KMS-11 (cell line): ENCODE results near the gene SUN3.

Experiments used
- H2AFZ ChIP-seq: fragments of 200-600 bp; sonication (generic); 2 replicates; pipeline ENCODE4 v1.6.1; 2016; ENCODE audit warnings: antibody characterized with exemption, mixed run types, low read depth
- H3K27ac ChIP-seq: fragments of 200-600 bp; sonication (generic); 2 replicates; pipeline ENCODE4 v1.6.1; 2016; ENCODE audit warnings: mild to moderate bottlenecking, mixed run types
- H3K27me3 ChIP-seq: fragments of 200-600 bp; sonication (generic); 2 replicates; pipeline ENCODE4 v1.6.1; 2017; ENCODE audit warnings: mild to moderate bottlenecking, low read depth, mixed run types, moderate library complexity; ENCODE audit not compliant: insufficient read depth
- H3K36me3 ChIP-seq: fragments of 200-600 bp; sonication (generic); 2 replicates; pipeline ENCODE4 v1.6.1; 2017; ENCODE audit warnings: mild to moderate bottlenecking, mixed run types; ENCODE audit not compliant: insufficient read depth
- H3K4me1 ChIP-seq: fragments of 200-600 bp; sonication (generic); 2 replicates; pipeline ENCODE4 v1.6.1; 2016; ENCODE audit warnings: mild to moderate bottlenecking, low read depth, mixed run types; ENCODE audit not compliant: poor library complexity, severe bottlenecking
- H3K4me2 ChIP-seq: fragments of 200-600 bp; sonication (generic); 2 replicates; pipeline ENCODE4 v1.7.0; 2016; ENCODE audit warnings: mild to moderate bottlenecking, mixed run types
- H3K4me3 ChIP-seq: fragments of 200-600 bp; sonication (generic); IDR thresholded peaks from 2 replicates; pipeline ENCODE4 v1.6.1; 2017; ENCODE audit warnings: low read depth, low read length, mixed read lengths; ENCODE audit not compliant: insufficient read depth
- H3K79me2 ChIP-seq: fragments of 200-600 bp; sonication (generic); 2 replicates; pipeline ENCODE4 v1.6.1; 2016; ENCODE audit warnings: low read depth, mixed run types; ENCODE audit not compliant: insufficient read depth
- H3K9ac ChIP-seq: fragments of 200-600 bp; sonication (generic); 2 replicates; pipeline ENCODE4 v1.6.1; 2016; ENCODE audit warnings: mild to moderate bottlenecking, mixed run types
- H4K20me1 ChIP-seq: fragments of 200-600 bp; sonication (generic); 2 replicates; pipeline ENCODE4 v1.6.1; 2016; ENCODE audit warnings: mild to moderate bottlenecking, mixed run types; ENCODE audit not compliant: insufficient read depth
- CTCF ChIP-seq: fragments of 200-600 bp; sonication (generic); conservative IDR thresholded peaks from 2 replicates; pipeline ENCODE4 v1.6.1; 2017; ENCODE audit warnings: low read depth, mild to moderate bottlenecking, antibody characterized with exemption, low read length, moderate library complexity, mixed read lengths

The SUN3 gene

DNA sequence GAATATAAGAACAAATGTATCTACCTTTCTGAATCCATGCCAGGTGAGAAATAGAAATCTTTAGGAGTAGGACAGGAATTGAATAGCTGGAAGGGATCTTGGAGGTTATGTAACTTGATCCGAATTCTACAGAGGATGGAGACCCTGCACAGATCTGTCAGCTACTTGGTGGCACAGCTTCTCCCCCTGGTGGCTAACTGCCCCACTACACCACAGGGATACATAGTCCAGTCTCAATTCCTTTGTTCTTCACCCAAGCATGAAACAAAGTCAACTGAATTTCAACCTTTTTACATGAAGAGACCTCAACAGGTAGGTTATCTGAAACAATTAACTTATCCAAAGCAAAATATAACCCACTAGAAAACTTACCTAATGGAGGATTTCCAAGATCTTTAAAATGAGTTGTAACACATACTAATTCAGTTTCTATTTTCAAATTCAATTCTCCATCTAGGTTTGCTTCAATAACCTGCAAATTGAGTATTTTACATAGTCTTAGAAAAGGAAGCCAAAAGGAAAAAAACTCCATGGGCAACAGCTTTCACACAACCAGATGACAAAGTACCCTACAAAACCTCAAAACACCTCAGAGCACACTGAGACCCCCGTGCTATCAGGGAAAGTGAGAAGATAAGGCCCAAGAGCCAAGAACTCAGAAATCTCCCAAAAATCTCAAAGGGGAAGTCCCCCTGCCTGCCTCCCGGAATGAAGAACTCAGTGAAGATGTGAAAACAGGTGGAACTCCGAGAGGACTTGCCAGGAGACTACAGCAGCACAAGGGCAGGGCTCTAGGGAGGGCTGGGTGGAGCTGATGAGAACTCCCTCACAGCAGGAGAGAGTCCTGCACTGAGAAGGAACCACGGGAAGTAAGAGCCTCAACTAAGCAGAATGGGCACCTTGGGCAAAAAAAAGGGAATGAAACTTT lies 59.8 kb downstream of the SUN3 start:
- H2AFZ ChIP-seq: no peak overlapping the region
- H3K27me3 ChIP-seq: no peaks in the 10 kb centered on the region
- H3K79me2 ChIP-seq: no peaks in the 10 kb centered on the region
- peak; percentile 99 for TF ChIP-seq CTCF
- no peak overlapping the region for H3K27ac ChIP-seq
- H3K36me3 ChIP-seq: 0 out of 2 replicates have a peak, but pooled peaks cover 12% of the 10 kb centered on the region
- H3K4me1 ChIP-seq: no peaks in the 10 kb centered on the region
- H3K4me3 ChIP-seq: no peak overlapping the region
- H3K4me2 ChIP-seq: no peak overlapping the region
- H4K20me1 ChIP-seq: no peaks in the 10 kb centered on the region
- H3K9ac ChIP-seq: no peak overlapping the region

DNA sequence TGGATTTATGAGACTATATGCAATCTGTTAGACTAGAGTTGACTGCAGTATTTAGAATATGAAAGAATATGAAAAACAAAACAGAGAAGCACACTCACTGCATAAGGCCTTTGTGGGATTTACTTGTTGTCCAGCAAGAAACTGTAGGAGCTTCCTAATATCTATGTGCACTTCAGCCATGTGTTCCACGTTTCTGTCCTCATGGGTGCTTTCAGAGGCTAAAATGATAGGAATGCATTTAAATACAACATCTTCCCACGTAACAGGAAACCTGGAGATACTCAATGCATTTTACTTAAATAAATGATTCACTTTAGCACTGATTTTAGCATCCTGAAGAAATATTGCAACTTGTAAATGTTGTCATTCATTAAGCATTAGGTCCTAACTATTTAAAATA lies 61.2 kb downstream of the SUN3 start:
- Histone ChIP-seq H3K9ac (no peak overlapping the region), H3K4me3 (no peak overlapping the region), H4K20me1 (no peaks in the 10 kb centered on the region), H3K79me2 (no peaks in the 10 kb centered on the region), H3K36me3 (0 out of 2 replicates have a peak, but pooled peaks cover 12% of the 10 kb centered on the region), H2AFZ (no peak overlapping the region), H3K4me1 (no peaks in the 10 kb centered on the region), H3K27me3 (no peaks in the 10 kb centered on the region), H3K4me2 (no peak overlapping the region), H3K27ac (no peak overlapping the region)
- no peak for TF ChIP-seq CTCF

- Histone ChIP-seq H3K36me3 (0 out of 2 replicates have a peak, but pooled peaks cover 12% of the 10 kb centered on the region), H3K27ac (no peak overlapping the region)
Measured at GRCh38 chr7:47967123-47967522, 61.8 kb downstream of the SUN3 start.

GRCh38 chr7:47965456-47965855 lies 63.5 kb downstream of the SUN3 start:
- no peaks in the 10 kb centered on the region for H3K27me3 ChIP-seq
- H3K36me3 ChIP-seq: 0 out of 2 replicates have a peak, but pooled peaks cover 12% of the 10 kb centered on the region
- no peaks in the 10 kb centered on the region for H4K20me1 ChIP-seq

More at GRCh38 chr7:47967123-47967522, 61.8 kb downstream of the SUN3 start:
- Histone ChIP-seq H3K79me2 (no peaks in the 10 kb centered on the region), H3K4me1 (no peaks in the 10 kb centered on the region), H3K4me3 (no peak overlapping the region), H3K9ac (no peak overlapping the region), H3K27me3 (no peaks in the 10 kb centered on the region), H2AFZ (no peak overlapping the region), H3K4me2 (no peak overlapping the region), H4K20me1 (no peaks in the 10 kb centered on the region)
- no peak for TF ChIP-seq CTCF

More at GRCh38 chr7:47965456-47965855, 63.5 kb downstream of the SUN3 start:
- H3K4me3 ChIP-seq: no peak overlapping the region
- H2AFZ ChIP-seq: no peak overlapping the region
- H3K4me2 ChIP-seq: no peak overlapping the region
- no peak overlapping the region for H3K9ac ChIP-seq
- no peak for TF ChIP-seq CTCF
- no peak overlapping the region for H3K27ac ChIP-seq
- no peaks in the 10 kb centered on the region for H3K4me1 ChIP-seq
- H3K79me2 ChIP-seq: no peaks in the 10 kb centered on the region
